NCI-H2107 (cell line): ENCODE measurements around the gene MRPS21.
"Not testable (repeated sequence)": the region's sequence is repeated elsewhere in the genome, so short reads cannot be mapped to it uniquely, and the experiment has no call there.

Source experiments
- DNase-seq: peaks from one replicate; lab custom pipeline; 2025; lab: John Stamatoyannopoulos, UW

Gene MRPS21

GRCh38 chr1:150281758-150282557 is 11.7 kb upstream of the MRPS21 start, which contains the start of gene CIART:
TSS of gene CIART (plus strand) at chr1:150282554. CDS start at chr1:150283268, 714 bp downstream.
- peak; percentile 97 for DNase-seq

- DNase-seq: no peak
These were observed 11.1 kb upstream of the MRPS21 start for GRCh38 chr1:150282558-150282958.

- DNase-seq: no peak
These were observed 10.4 kb upstream of the MRPS21 start for GRCh38 chr1:150283260-150283659.

- no peak for DNase-seq
These were observed 5.3 kb upstream of the MRPS21 start for GRCh38 chr1:150288382-150288781.

GRCh38 chr1:150288822-150289221 is 4.8 kb upstream of the MRPS21 start:
- no peak for DNase-seq

GRCh38 chr1:150295476-150295875 is 1.8 kb downstream of the MRPS21 start:
- DNase-seq: no peak

- DNase-seq: no peak
These were observed 6.1 kb downstream of the MRPS21 start for GRCh38 chr1:150299716-150300115.

GRCh38 chr1:150302338-150302737 is 8.7 kb downstream of the MRPS21 start:
- no peak for DNase-seq

GRCh38 chr1:150302902-150303301 is 9.2 kb downstream of the MRPS21 start:
- DNase-seq: no peak

- DNase-seq: not testable (repeated sequence)
These were observed 14.9 kb downstream of the MRPS21 start for GRCh38 chr1:150308585-150308984.

- peak; percentile 50 for DNase-seq
These were observed 16.3 kb downstream of the MRPS21 start for GRCh38 chr1:150309758-150310508.

GRCh38 chr1:150311762-150312161 is 18.1 kb downstream of the MRPS21 start:
- no peak for DNase-seq

- DNase-seq: not testable (repeated sequence)
These were observed 21.0 kb downstream of the MRPS21 start for GRCh38 chr1:150314691-150315090.

- DNase-seq: no peak
These were observed 27.0 kb downstream of the MRPS21 start for GRCh38 chr1:150320667-150320978.

- DNase-seq: no peak
These were observed 28.1 kb downstream of the MRPS21 start for GRCh38 chr1:150321826-150322166.

- no peak for DNase-seq
These were observed 28.6 kb downstream of the MRPS21 start for GRCh38 chr1:150322310-150322709.

GRCh38 chr1:150332651-150333290 is 39.1 kb downstream of the MRPS21 start:
- DNase-seq: no peak

GRCh38 chr1:150346316-150346715 is 52.7 kb downstream of the MRPS21 start:
- no peak for DNase-seq

GRCh38 chr1:150352866-150353265 is 59.2 kb downstream of the MRPS21 start:
- DNase-seq: no peak
